Measurements from ENCODE around the gene HIP1R.
"Not testable (repeated sequence)": the region's sequence is repeated elsewhere in the genome, so short reads cannot be mapped to it uniquely, and the experiment has no call there.

HIP1R gene

GRCh38 chr12:122834921-122835749 is at the start of gene HIP1R:
HIP1R (plus strand) TSS chr12:122835457; CDS start chr12:122835551, 94 bp downstream.
- DNase-seq (ENCODE audit: low read depth, low spot score) = no peak

- DNase-seq (ENCODE audit: low read depth, low spot score) = no peak
These were observed 49.8 kb upstream of the HIP1R start for GRCh38 chr12:122785503-122785902.

GRCh38 chr12:122788387-122788786 is 46.9 kb upstream of the HIP1R start:
- no peak for DNase-seq (ENCODE audit: low read depth, low spot score)

GRCh38 chr12:122789637-122790036 is 45.6 kb upstream of the HIP1R start:
- no peak for DNase-seq (ENCODE audit: low read depth, low spot score)

GRCh38 chr12:122790393-122791075 is 44.7 kb upstream of the HIP1R start:
- no peak for DNase-seq (ENCODE audit: low read depth, low spot score)

GRCh38 chr12:122793685-122794106 is 41.6 kb upstream of the HIP1R start:
- peak; percentile 18 for DNase-seq (ENCODE audit: low read depth, low spot score)

GRCh38 chr12:122795807-122796206 is 39.5 kb upstream of the HIP1R start:
- no peak for DNase-seq (ENCODE audit: low read depth, low spot score)

- DNase-seq (ENCODE audit: low read depth, low spot score) = no peak
These were observed 35.5 kb upstream of the HIP1R start for GRCh38 chr12:122799641-122800243.

- DNase-seq (ENCODE audit: low read depth, low spot score) = no peak
These were observed 31.3 kb upstream of the HIP1R start for GRCh38 chr12:122803937-122804336.

- not testable (repeated sequence) for DNase-seq (ENCODE audit: low read depth, low spot score)
These were observed 30.3 kb upstream of the HIP1R start for GRCh38 chr12:122804957-122805356.

GRCh38 chr12:122807651-122808050 is 27.6 kb upstream of the HIP1R start:
- DNase-seq (ENCODE audit: low read depth, low spot score) = no peak

GRCh38 chr12:122811777-122812176 is 23.5 kb upstream of the HIP1R start:
- no peak for DNase-seq (ENCODE audit: low read depth, low spot score)

- DNase-seq (ENCODE audit: low read depth, low spot score) = no peak
These were observed 21.9 kb upstream of the HIP1R start for GRCh38 chr12:122813310-122813713.

- no peak for DNase-seq (ENCODE audit: low read depth, low spot score)
These were observed 16.0 kb upstream of the HIP1R start for GRCh38 chr12:122819209-122819785.

GRCh38 chr12:122820138-122820537 is 15.1 kb upstream of the HIP1R start:
- no peak for DNase-seq (ENCODE audit: low read depth, low spot score)

- DNase-seq (ENCODE audit: low read depth, low spot score) = no peak
These were observed 14.4 kb upstream of the HIP1R start for GRCh38 chr12:122820838-122821271.

- DNase-seq (ENCODE audit: low read depth, low spot score) = no peak
These were observed 11.8 kb upstream of the HIP1R start for GRCh38 chr12:122823429-122823828.

- DNase-seq (ENCODE audit: low read depth, low spot score) = no peak
These were observed 9.2 kb upstream of the HIP1R start for GRCh38 chr12:122825773-122826724.

- no peak for DNase-seq (ENCODE audit: low read depth, low spot score)
These were observed 8.0 kb upstream of the HIP1R start for GRCh38 chr12:122827258-122827657.

GRCh38 chr12:122830517-122831214 is 4.6 kb upstream of the HIP1R start:
- no peak for DNase-seq (ENCODE audit: low read depth, low spot score)
